A549 (cell line): Measurements from ENCODE around the gene VEZT. TPM values are rescaled to one million over a fixed set of nuclear protein-coding genes. Genes with fewer than 3 reads are reported as not detected.
"Not testable (repeated sequence)": the region's sequence is repeated elsewhere in the genome, so short reads cannot be mapped to it uniquely, and the experiment has no call there.

Experiments
- ATAC-seq, 2 experiments: fragments of 200-7000 bp in 1 of 2; fragments of >200 bp in 1 of 2; cut with Nextera tagmentation in 1 of 2; cut with Tn5 transposase in 1 of 2; 3 replicates each; pipeline versions ENCODE4 v1.8.0 to v1.9.1; 2018 to 2020; ENCODE audit warnings: mild to moderate bottlenecking in 1 of 2, moderate library complexity in 1 of 2
- CTCF ChIA-PET: fragments of 300-600 bp; sonication (Branson Sonifier 250); formaldehyde crosslinking; extraction: SDS; loops from one replicate; lab custom pipeline; 2021; ENCODE audit warnings: antibody characterized with exemption, inconsistent platforms; lab: Yijun Ruan, JAX
- POLR2A ChIA-PET: fragments of 350-600 bp; formaldehyde crosslinking; extraction: SDS; loops from one replicate; lab custom pipeline; 2021; ENCODE audit warnings: antibody characterized with exemption, inconsistent platforms; lab: Yijun Ruan, JAX
- DNase-seq, 2 experiments: peaks; one replicate each; pipeline versions ENCODE4 v3.0.0 to v3.0.0-alpha.2; 2011 to 2016; ENCODE audit warnings: low read depth in 1 of 2, low spot score in 1 of 2
- FAIRE-seq: peaks from 2 replicates; lab custom pipeline; 2011; peaks lifted over from hg19 to GRCh38; lab: Jason Lieb, UNC
- H3K27ac ChIP-seq, 2 experiments: fragments of >200 bp; sonication (Bioruptor Twin); formaldehyde crosslinking; 3 replicates each; pipeline ENCODE4 v1.5.1; 2016 to 2017
- H3K4me1 ChIP-seq: fragments of >200 bp; sonication (Bioruptor Twin); formaldehyde crosslinking; 3 replicates; pipeline ENCODE4 v1.6.1; 2016
- H3K4me2 ChIP-seq: fragments of >200 bp; sonication (Bioruptor Twin); formaldehyde crosslinking; 3 replicates; pipeline ENCODE4 v1.6.1; 2016
- H3K4me3 ChIP-seq: fragments of >200 bp; sonication (Bioruptor Twin); formaldehyde crosslinking; 3 replicates; pipeline ENCODE4 v1.5.1; 2016
- H3K9me3 ChIP-seq: fragments of >200 bp; sonication (Bioruptor Twin); formaldehyde crosslinking; 3 replicates; pipeline ENCODE4 v1.6.1; 2016
- BHLHE40 ChIP-seq: IDR thresholded peaks from 2 replicates; pipeline ENCODE4 v1.6.1; 2012; ENCODE audit warnings: low read depth, low read length, inconsistent platforms
- CEBPB ChIP-seq, 2 experiments: fragments of >200 bp in 1 of 2; sonication (Bioruptor Twin) in 1 of 2; formaldehyde crosslinking in 1 of 2; IDR thresholded peaks; 2 replicates each; pipeline ENCODE4 v1.6.1; 2012 to 2016
- CHD2 ChIP-seq: fragments of 150-350 bp; IDR thresholded peaks from 2 replicates; pipeline ENCODE4 v1.6.1; 2014; ENCODE audit warnings: low read length; ENCODE audit not compliant: partially characterized antibody
- EHF ChIP-seq: fragments of 250-450 bp; sonication (Bioruptor Pico); IDR thresholded peaks from 2 replicates; pipeline ENCODE4 v1.5.0; 2020; ENCODE audit warnings: mild to moderate bottlenecking
- EP300 ChIP-seq, 2 experiments: fragments of >200 bp; sonication (Bioruptor Twin); formaldehyde crosslinking; IDR thresholded peaks; 2 replicates in 1 of 2; 3 replicates in 1 of 2; pipeline ENCODE4 v1.6.1; 2016 to 2017
- FOSL2 ChIP-seq, 2 experiments: fragments of 450-650 bp in 1 of 2; fragments of >200 bp in 1 of 2; sonication (Bioruptor Twin) in 1 of 2; formaldehyde crosslinking; IDR thresholded peaks; 2 replicates each; pipeline versions ENCODE4 v1.5.0 to v1.6.1; 2016 to 2020; ENCODE audit warnings: mild to moderate bottlenecking in 1 of 2, moderate library complexity in 1 of 2
- FOXS1 ChIP-seq: fragments of 250-450 bp; sonication (Bioruptor Pico); IDR thresholded peaks from 2 replicates; pipeline ENCODE4 v1.5.0; 2020; ENCODE audit warnings: mild to moderate bottlenecking, moderate library complexity
- HOXA7 ChIP-seq: fragments of 250-450 bp; sonication (Bioruptor Pico); IDR thresholded peaks from 2 replicates; pipeline ENCODE4 v1.5.0; 2020; ENCODE audit warnings: mild to moderate bottlenecking, moderate library complexity
- MAFK ChIP-seq: fragments of 450-650 bp; IDR thresholded peaks from 2 replicates; pipeline ENCODE4 v1.6.1; 2014; ENCODE audit not compliant: partially characterized antibody
- MAZ ChIP-seq: fragments of 150-350 bp; IDR thresholded peaks from 2 replicates; pipeline ENCODE4 v1.6.1; 2014; ENCODE audit warnings: antibody characterized with exemption, low read depth, low read length, borderline replicate concordance
- NR3C1 ChIP-seq: fragments of >200 bp; sonication (Bioruptor Twin); formaldehyde crosslinking; IDR thresholded peaks from 3 replicates; pipeline ENCODE4 v1.6.1; 2017
- POLR2A ChIP-seq: IDR thresholded peaks from 2 replicates; pipeline ENCODE4 v1.6.1; 2012; ENCODE audit warnings: mild to moderate bottlenecking, low read length
- RNF2 ChIP-seq: fragments of 200-600 bp; sonication (generic); IDR thresholded peaks from 2 replicates; pipeline ENCODE4 v1.6.1; 2016; ENCODE audit warnings: low read depth, mild to moderate bottlenecking, antibody characterized with exemption, moderate library complexity, borderline replicate concordance
- SREBF2 ChIP-seq: fragments of 450-650 bp; IDR thresholded peaks from 2 replicates; pipeline ENCODE4 v1.6.1; 2014; ENCODE audit warnings: mild to moderate bottlenecking, moderate library complexity
- WGBS: methylation state at CpG from one replicate; pipeline ENCODE4 v1.1.6; 2017; ENCODE audit errors: missing lambda C conversion rate; 5-methylcytosine and 5-hydroxymethylcytosine counted together
- polyA plus RNA-seq, 4 experiments: library from polyadenylated mRNA; depleted of rRNA in 3 of 4; stranded (reverse); fragments of >200 nt; fragmentation: RNase III in 1 of 4; extraction: RNeasy Plus Mini Kit Qiagen cat#74134 plus additional on column Dnase treatment in 1 of 4; gene quantifications; 2 replicates in 3 of 4; 3 replicates in 1 of 4; pipeline ENCODE4 v1.2.3, GENCODE V29; 2011 to 2017
- TF ChIP-seq, protein P1 (sequence below): fragments of 450-650 bp; IDR thresholded peaks from 2 replicates; pipeline ENCODE4 v1.6.1; 2014; ENCODE audit warnings: antibody characterized with exemption
- TF ChIP-seq, protein P2 (sequence below): fragments of >200 bp; sonication (Bioruptor Twin); formaldehyde crosslinking; IDR thresholded peaks from 3 replicates; pipeline ENCODE4 v1.5.1; 2016
- TF ChIP-seq, protein P3 (sequence below): IDR thresholded peaks from 2 replicates; pipeline ENCODE4 v1.6.1; 2012; ENCODE audit warnings: low read depth, borderline replicate concordance
- TF ChIP-seq, protein P4 (sequence below): fragments of >200 bp; sonication (Bioruptor Twin); formaldehyde crosslinking; IDR thresholded peaks from 3 replicates; pipeline ENCODE4 v1.6.1; 2016

Gene VEZT
- polyA plus RNA-seq, 2 of the 4 experiments (the other 2 are of a cell fraction): 87.1 to 259 TPM

DNA sequence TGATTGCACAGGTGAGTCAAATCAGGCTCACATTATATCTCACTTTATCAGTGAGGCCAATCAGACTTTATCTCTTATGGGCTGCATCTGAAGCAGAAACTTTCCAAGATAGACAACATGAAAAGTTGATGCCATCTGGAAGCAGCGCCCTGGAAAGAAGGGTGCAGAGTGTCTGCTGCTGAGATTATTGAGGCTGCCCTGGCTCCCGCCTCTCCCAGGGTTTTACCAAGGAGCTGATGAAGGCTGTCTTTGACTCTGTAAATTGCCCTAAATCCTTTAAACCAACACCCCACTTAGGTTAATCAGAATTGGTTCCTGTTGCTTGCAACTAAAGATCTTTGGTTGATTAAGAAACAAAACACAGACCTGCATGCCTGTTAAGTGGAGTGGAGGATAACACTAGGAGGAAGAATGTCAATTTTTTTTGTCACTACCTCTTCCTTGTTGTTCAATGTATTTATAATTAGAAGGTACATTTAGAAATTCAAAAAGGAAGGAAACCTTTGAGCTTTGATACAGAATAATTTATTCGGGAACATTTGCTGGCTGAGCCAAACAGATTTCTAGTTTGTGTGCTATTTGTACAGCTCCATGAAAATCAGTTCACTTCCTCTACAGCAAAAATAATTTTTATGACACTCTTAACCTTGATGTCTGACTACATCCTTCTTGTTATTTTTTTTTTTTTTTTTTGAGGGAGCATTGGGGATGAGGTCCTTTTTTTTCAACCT, 104.1 kb downstream of the VEZT start:
- TF ChIP-seq FOXS1 (CRISPR knock-in tag) (no peak), CHD2 (no peak), EP300 (IDR thresholded peaks at IDR 0.05) (no peak), RNF2 (no peak), POLR2A (no peak), CEBPB (IDR thresholded peaks at IDR 0.05) (no peak), FOSL2 (IDR thresholded peaks at IDR 0.05) (no peak), FOSL2 (CRISPR knock-in tag; IDR thresholded peaks at IDR 0.05) (no peak)
- TF ChIP-seq, protein P1, sequence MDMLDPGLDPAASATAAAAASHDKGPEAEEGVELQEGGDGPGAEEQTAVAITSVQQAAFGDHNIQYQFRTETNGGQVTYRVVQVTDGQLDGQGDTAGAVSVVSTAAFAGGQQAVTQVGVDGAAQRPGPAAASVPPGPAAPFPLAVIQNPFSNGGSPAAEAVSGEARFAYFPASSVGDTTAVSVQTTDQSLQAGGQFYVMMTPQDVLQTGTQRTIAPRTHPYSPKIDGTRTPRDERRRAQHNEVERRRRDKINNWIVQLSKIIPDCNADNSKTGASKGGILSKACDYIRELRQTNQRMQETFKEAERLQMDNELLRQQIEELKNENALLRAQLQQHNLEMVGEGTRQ: no peak
- TF ChIP-seq, protein P2, sequence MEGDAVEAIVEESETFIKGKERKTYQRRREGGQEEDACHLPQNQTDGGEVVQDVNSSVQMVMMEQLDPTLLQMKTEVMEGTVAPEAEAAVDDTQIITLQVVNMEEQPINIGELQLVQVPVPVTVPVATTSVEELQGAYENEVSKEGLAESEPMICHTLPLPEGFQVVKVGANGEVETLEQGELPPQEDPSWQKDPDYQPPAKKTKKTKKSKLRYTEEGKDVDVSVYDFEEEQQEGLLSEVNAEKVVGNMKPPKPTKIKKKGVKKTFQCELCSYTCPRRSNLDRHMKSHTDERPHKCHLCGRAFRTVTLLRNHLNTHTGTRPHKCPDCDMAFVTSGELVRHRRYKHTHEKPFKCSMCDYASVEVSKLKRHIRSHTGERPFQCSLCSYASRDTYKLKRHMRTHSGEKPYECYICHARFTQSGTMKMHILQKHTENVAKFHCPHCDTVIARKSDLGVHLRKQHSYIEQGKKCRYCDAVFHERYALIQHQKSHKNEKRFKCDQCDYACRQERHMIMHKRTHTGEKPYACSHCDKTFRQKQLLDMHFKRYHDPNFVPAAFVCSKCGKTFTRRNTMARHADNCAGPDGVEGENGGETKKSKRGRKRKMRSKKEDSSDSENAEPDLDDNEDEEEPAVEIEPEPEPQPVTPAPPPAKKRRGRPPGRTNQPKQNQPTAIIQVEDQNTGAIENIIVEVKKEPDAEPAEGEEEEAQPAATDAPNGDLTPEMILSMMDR: no peak
- ChIA-PET CTCF (interaction anchor here (0.7 to 1.2 kb wide), 2 partner anchors 15 to 168 kb away, joined by 4 to 7 read pairs; no protein-coding TSS in a partner anchor), POLR2A (interaction anchor here (0.7 kb wide), 1 partner anchor 100 kb away, joined by 6 read pairs; no protein-coding TSS in a partner anchor)
- 85% methylated on average over 3 of the region's 3 CpGs for whole genome bisulfite sequencing
- Histone ChIP-seq H3K4me3 (no peak overlapping the region), H3K4me1 (peaks cover 95% of the 10 kb centered on the region), H3K4me2 (peak overlapping the region; percentile 18), H3K27ac (peak overlapping the region; percentile 88 to 89), H3K9me3 (no peaks in the 10 kb centered on the region)
- no peak for DNase-seq
- FAIRE-seq: no peak
- no peak for ATAC-seq

DNA sequence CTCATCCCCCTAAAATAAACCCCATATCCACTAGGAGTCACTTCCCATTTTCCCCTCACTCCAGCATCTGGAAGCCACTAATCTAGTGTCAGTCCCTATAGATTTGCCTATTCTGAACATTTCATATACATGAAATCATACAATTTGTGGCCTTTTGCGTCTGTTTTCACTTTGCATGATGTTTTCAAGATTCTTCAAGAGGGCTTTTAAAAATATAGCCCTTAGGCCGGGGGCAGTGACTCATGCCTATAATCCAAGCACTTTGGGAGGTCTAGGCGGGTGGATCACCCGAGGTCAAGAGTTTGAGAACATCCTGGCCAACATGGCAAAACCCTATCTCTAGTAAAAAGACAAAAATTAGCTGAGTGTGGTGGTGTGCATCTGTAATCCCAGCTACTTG, 104.7 kb downstream of the VEZT start:
- H3K9me3 ChIP-seq: no peaks in the 10 kb centered on the region
- ATAC-seq (no peak), DNase-seq (no peak), FAIRE-seq (no peak)
- ChIA-PET POLR2A (no interaction called here), CTCF (interaction anchor here (1.2 kb wide), 1 partner anchor 14 kb away, joined by 7 read pairs; no protein-coding TSS in a partner anchor)
- peak overlapping the region; percentile 88 to 89 for H3K27ac ChIP-seq
- peak overlapping the region; percentile 18 for H3K4me2 ChIP-seq
- H3K4me3 ChIP-seq: no peak overlapping the region
- peaks cover 95% of the 10 kb centered on the region for H3K4me1 ChIP-seq
- 63% methylated on average over 4 of the region's 4 CpGs for WGBS
- TF ChIP-seq BHLHE40 (no peak), EHF (CRISPR knock-in tag) (no peak), MAZ (no peak), CHD2 (no peak), MAFK (no peak), NR3C1 (no peak)
- TF ChIP-seq, protein P3, sequence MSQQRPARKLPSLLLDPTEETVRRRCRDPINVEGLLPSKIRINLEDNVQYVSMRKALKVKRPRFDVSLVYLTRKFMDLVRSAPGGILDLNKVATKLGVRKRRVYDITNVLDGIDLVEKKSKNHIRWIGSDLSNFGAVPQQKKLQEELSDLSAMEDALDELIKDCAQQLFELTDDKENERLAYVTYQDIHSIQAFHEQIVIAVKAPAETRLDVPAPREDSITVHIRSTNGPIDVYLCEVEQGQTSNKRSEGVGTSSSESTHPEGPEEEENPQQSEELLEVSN: no peak
- TF ChIP-seq, protein P1: no peak
- TF ChIP-seq, protein P4, sequence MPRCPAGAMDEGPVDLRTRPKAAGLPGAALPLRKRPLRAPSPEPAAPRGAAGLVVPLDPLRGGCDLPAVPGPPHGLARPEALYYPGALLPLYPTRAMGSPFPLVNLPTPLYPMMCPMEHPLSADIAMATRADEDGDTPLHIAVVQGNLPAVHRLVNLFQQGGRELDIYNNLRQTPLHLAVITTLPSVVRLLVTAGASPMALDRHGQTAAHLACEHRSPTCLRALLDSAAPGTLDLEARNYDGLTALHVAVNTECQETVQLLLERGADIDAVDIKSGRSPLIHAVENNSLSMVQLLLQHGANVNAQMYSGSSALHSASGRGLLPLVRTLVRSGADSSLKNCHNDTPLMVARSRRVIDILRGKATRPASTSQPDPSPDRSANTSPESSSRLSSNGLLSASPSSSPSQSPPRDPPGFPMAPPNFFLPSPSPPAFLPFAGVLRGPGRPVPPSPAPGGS: no peak

DNA sequence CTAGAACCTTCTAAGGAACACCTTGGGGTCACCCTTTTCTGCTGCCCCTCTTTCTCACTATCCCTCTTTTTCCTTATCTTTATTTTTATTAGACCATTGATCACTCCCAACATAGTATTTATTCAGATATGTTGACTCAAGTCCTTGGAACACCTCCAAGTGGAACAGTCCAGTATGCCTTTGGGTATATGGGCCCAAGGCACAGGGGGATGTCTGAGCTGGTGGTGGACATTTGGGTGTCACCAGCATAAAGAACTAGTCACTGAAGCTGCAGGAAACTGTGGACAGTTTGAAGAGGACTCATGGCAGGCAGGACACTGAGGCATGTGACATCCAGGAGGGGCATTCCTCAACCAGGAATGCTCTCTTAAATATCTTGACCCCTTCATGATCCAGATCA, 105.6 kb downstream of the VEZT start:
- H3K4me2 ChIP-seq: peak overlapping the region; percentile 36; the same call in 2 of the 3 replicates
- ChIA-PET POLR2A (no interaction called here), CTCF (no interaction called here)
- no peaks in the 10 kb centered on the region for H3K9me3 ChIP-seq
- H3K4me3 ChIP-seq: no peak overlapping the region
- no peak for ATAC-seq
- DNase-seq: no peak
- H3K27ac ChIP-seq: peak overlapping the region; percentile 88 to 89
- no peak for TF ChIP-seq HOXA7 (CRISPR knock-in tag)
- no peak for TF ChIP-seq SREBF2
- peaks cover 94% of the 10 kb centered on the region for H3K4me1 ChIP-seq
- FAIRE-seq: no peak

DNA sequence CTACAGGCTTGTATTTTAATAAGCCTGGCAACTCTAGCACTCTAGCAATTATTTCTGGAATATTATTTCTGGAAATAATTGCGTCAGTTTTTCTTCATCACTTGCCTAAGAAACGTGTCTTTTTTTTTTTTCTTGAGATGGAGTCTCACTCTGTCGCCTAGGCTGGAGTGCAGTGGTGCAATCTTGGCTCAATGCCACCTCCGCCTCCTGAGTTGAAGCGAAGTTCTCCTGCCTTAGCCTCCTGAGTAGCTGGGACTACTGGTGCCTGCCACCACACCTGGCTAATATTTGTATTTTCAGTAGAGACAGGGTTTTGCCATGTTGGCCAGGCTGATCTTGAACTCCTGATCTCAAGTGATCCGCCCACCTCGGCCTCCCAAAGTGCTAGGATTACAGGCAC, 106.6 kb downstream of the VEZT start:
- CTCF ChIA-PET: interaction anchor here (0.9 kb wide), 1 partner anchor 10 kb away, joined by 4 read pairs; no protein-coding TSS in a partner anchor
- ATAC-seq, FAIRE-seq, H3K9me3 ChIP-seq, POLR2A ChIA-PET, H3K4me3 ChIP-seq, DNase-seq: not testable (repeated sequence)
- peaks cover 93% of the 10 kb centered on the region for H3K4me1 ChIP-seq
- 79% methylated on average over 7 of the region's 7 CpGs for WGBS
- H3K27ac ChIP-seq: peak overlapping the region; percentile 88 to 89
- peak overlapping the region; percentile 36; the same call in 2 of the 3 replicates for H3K4me2 ChIP-seq
